Measurements from ENCODE around the gene DYNC1LI2. TPM values are rescaled to one million over a fixed set of nuclear protein-coding genes. Genes with fewer than 3 reads are reported as not detected.

Gene DYNC1LI2
- total RNA-seq, 1 experiment from 2014 or later = 92.8 TPM

- no peak overlapping the region for H2AFZ ChIP-seq (ENCODE audit: low read depth, low read length, poor library complexity, severe bottlenecking)
- no peak overlapping the region for H3K4me2 ChIP-seq (ENCODE audit: low read length)
- DNase-seq (ENCODE audit: low read depth, low spot score) = no peak
- H3K4me1 ChIP-seq (ENCODE audit: control insufficient read depth in 1 of 2, insufficient read depth in 2 of 2, low read length in 2 of 2) = peaks cover 0 to 3% of the 10 kb centered on the region in 2 experiments; a peak in 3 of 4 replicates
- no peaks in the 10 kb centered on the region for H3K36me3 ChIP-seq (ENCODE audit: control insufficient read depth in 1 of 2, insufficient read depth in 2 of 2, low read length in 2 of 2)
- ChIA-PET CTCF (no interaction called here), RAD21 (ENCODE audit: low non-redundant PET in 1 of 2, low total read pairs in 2 of 2, uncharacterized antibody in 2 of 2, unreplicated experiment in 2 of 2) (no interaction called here), POLR2A (no interaction called here)
- no peak overlapping the region for H3K27ac ChIP-seq (ENCODE audit: low read depth, low read length)
- TF ChIP-seq YY1 (IDR thresholded peaks at IDR 0.05; ENCODE audit: extremely low read depth, insufficient replicate concordance, low read depth, low read length) = no peak
- no peak for TF ChIP-seq TCF7L2 (IDR thresholded peaks at IDR 0.05; ENCODE audit: borderline replicate concordance, extremely low read depth, insufficient read depth, insufficient read length)
- no peak for TF ChIP-seq EZH2phosphoT487 (IDR thresholded peaks at IDR 0.05; ENCODE audit: borderline replicate concordance)
- no peak for TF ChIP-seq JUND (IDR thresholded peaks at IDR 0.05)
- no peak for TF ChIP-seq CBX3 (IDR thresholded peaks at IDR 0.05; ENCODE audit: low read depth)
- no peak for TF ChIP-seq CEBPB (IDR thresholded peaks at IDR 0.05; ENCODE audit: low read depth)
- no peak for TF ChIP-seq ZNF274 (IDR thresholded peaks at IDR 0.05; ENCODE audit: low read depth, low read length)
- no peak for TF ChIP-seq SRF (IDR thresholded peaks at IDR 0.05; ENCODE audit: low read depth)
- TF ChIP-seq, protein P1, sequence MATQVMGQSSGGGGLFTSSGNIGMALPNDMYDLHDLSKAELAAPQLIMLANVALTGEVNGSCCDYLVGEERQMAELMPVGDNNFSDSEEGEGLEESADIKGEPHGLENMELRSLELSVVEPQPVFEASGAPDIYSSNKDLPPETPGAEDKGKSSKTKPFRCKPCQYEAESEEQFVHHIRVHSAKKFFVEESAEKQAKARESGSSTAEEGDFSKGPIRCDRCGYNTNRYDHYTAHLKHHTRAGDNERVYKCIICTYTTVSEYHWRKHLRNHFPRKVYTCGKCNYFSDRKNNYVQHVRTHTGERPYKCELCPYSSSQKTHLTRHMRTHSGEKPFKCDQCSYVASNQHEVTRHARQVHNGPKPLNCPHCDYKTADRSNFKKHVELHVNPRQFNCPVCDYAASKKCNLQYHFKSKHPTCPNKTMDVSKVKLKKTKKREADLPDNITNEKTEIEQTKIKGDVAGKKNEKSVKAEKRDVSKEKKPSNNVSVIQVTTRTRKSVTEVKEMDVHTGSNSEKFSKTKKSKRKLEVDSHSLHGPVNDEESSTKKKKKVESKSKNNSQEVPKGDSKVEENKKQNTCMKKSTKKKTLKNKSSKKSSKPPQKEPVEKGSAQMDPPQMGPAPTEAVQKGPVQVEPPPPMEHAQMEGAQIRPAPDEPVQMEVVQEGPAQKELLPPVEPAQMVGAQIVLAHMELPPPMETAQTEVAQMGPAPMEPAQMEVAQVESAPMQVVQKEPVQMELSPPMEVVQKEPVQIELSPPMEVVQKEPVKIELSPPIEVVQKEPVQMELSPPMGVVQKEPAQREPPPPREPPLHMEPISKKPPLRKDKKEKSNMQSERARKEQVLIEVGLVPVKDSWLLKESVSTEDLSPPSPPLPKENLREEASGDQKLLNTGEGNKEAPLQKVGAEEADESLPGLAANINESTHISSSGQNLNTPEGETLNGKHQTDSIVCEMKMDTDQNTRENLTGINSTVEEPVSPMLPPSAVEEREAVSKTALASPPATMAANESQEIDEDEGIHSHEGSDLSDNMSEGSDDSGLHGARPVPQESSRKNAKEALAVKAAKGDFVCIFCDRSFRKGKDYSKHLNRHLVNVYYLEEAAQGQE (IDR thresholded peaks at IDR 0.05; ENCODE audit: low read depth) = no peak
- no peak for TF ChIP-seq EZH2 (IDR thresholded peaks at IDR 0.05)
- no peak for TF ChIP-seq SIN3A (IDR thresholded peaks at IDR 0.05; ENCODE audit: low read depth)
- TF ChIP-seq, protein P2, sequence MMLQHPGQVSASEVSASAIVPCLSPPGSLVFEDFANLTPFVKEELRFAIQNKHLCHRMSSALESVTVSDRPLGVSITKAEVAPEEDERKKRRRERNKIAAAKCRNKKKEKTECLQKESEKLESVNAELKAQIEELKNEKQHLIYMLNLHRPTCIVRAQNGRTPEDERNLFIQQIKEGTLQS (IDR thresholded peaks at IDR 0.05) = no peak
- TF ChIP-seq ZBTB33 (IDR thresholded peaks at IDR 0.05; ENCODE audit: extremely low read depth, insufficient replicate concordance, low read length) = no peak
- TF ChIP-seq FOSL1 (IDR thresholded peaks at IDR 0.05; ENCODE audit: low read depth) = no peak
- TF ChIP-seq, protein P3, sequence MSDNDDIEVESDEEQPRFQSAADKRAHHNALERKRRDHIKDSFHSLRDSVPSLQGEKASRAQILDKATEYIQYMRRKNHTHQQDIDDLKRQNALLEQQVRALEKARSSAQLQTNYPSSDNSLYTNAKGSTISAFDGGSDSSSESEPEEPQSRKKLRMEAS (IDR thresholded peaks at IDR 0.05) = no peak
- H3K9me2 ChIP-seq (ENCODE audit: insufficient read depth) = no peaks in the 10 kb centered on the region
- H3K79me2 ChIP-seq (ENCODE audit: insufficient read depth, low read length) = peaks cover 38% of the 10 kb centered on the region
- intact Hi-C loops (cut with micrococcal nuclease) = no loop called here
- ATAC-seq = no peak
- no peaks in the 10 kb centered on the region for H3K9me3 ChIP-seq (ENCODE audit: control insufficient read depth in 1 of 2, insufficient read depth in 1 of 2, low read depth in 1 of 2, low read length in 2 of 2)
- BruUV-seq (replicated peaks) = no TSS peak
- no peaks in the 10 kb centered on the region for H3K27me3 ChIP-seq (ENCODE audit: insufficient read depth, low read length)
- H3K4me3 ChIP-seq (replicated peaks in 1 of 2; ENCODE audit: low read depth in 1 of 2, low read length in 2 of 2) = no peak overlapping the region
- H3K9ac ChIP-seq (ENCODE audit: low read length) = no peak overlapping the region
- 0 out of 2 replicates have a peak, but pooled peaks cover 3% of the 10 kb centered on the region for H4K20me1 ChIP-seq (ENCODE audit: insufficient read depth)
Measured at GRCh38 chr16:66676599-66676998, 74.8 kb downstream of the DYNC1LI2 start.

All from HCT116 (cell line).